ENCODE results near the gene TST. TPM values are rescaled to one million over a fixed set of nuclear protein-coding genes. Genes with fewer than 3 reads are reported as not detected.

The TST gene
- total and polyA plus RNA-seq, 10 donors: 10.3 to 27.1 (median 12.8) TPM

GRCh38 chr22:37065180-37065579, 45.9 kb upstream of the TST start:
- Histone ChIP-seq H3K27me3 (replicated peaks in 1 of 7) (peaks cover 0 to 36% (median 21%) of the 10 kb centered on the region in 7 donors), H3K4me1 (peaks cover 0 to 5% (median 0%) of the 10 kb centered on the region in 6 donors), H3K27ac (no peak overlapping the region), H3K9me3 (no peaks in the 10 kb centered on the region), H3K4me3 (no peak overlapping the region), H3K36me3 (peaks cover 0 to 24% (median under 1%) of the 10 kb centered on the region in 6 donors)
- 38 to 89% (median 77%) methylated on average over 1 to 3 of the region's 3 CpGs for WGBS, 5 donors
- no peak for TF ChIP-seq POLR2AphosphoS5 (IDR thresholded peaks at IDR 0.05)
- TF ChIP-seq POLR2A (IDR thresholded peaks at IDR 0.05): no peak
- no peak for TF ChIP-seq CTCF (IDR thresholded peaks at IDR 0.05 in 8 of 11, conservative IDR thresholded peaks at IDR 0.05 in 3 of 11)
- DNase-seq: no peak
- intact Hi-C loops (cut with DNase I; ENCODE audit: low total_unique reads): no loop called here

GRCh38 chr22:37064553-37064952, 45.3 kb upstream of the TST start:
- Histone ChIP-seq H3K27ac (no peak overlapping the region), H3K36me3 (peaks cover 0 to 31% (median 7%) of the 10 kb centered on the region in 6 donors), H3K9me3 (no peaks in the 10 kb centered on the region), H3K4me1 (peaks cover 0 to 5% (median 0%) of the 10 kb centered on the region in 6 donors), H3K27me3 (replicated peaks in 1 of 7) (peaks cover 0 to 30% (median 15%) of the 10 kb centered on the region in 7 donors), H3K4me3 (no peak overlapping the region)
- 90 to 97% (median 93%) methylated on average over 11 of the region's 11 CpGs for WGBS, 5 donors
- DNase-seq: no peak
- TF ChIP-seq POLR2AphosphoS5 (IDR thresholded peaks at IDR 0.05): no peak
- no peak for TF ChIP-seq POLR2A (IDR thresholded peaks at IDR 0.05)
- TF ChIP-seq CTCF (IDR thresholded peaks at IDR 0.05 in 8 of 11, conservative IDR thresholded peaks at IDR 0.05 in 3 of 11): no peak
- intact Hi-C loops (cut with DNase I; ENCODE audit: low total_unique reads): no loop called here

GRCh38 chr22:37063431-37064420, 44.5 kb upstream of the TST start:
- intact Hi-C loops (cut with DNase I; ENCODE audit: low total_unique reads): no loop called here

More at GRCh38 chr22:37063431-37064420, 44.5 kb upstream of the TST start:
- WGBS, 5 donors: 81 to 87% (median 84%) methylated on average over 27 to 28 of the region's 28 CpGs
- Histone ChIP-seq H3K4me1 (peaks cover 0 to 1% (median 0%) of the 10 kb centered on the region in 6 donors), H3K27ac (no peak overlapping the region), H3K27me3 (replicated peaks in 1 of 7) (peaks cover 0 to 22% (median 7%) of the 10 kb centered on the region in 7 donors), H3K4me3 (no peak overlapping the region), H3K36me3 (peaks cover 0 to 39% (median 11%) of the 10 kb centered on the region in 6 donors), H3K9me3 (no peaks in the 10 kb centered on the region)
- no peak for DNase-seq
- TF ChIP-seq CTCF (IDR thresholded peaks at IDR 0.05 in 8 of 11, conservative IDR thresholded peaks at IDR 0.05 in 3 of 11) (no peak), POLR2A (IDR thresholded peaks at IDR 0.05) (no peak), POLR2AphosphoS5 (IDR thresholded peaks at IDR 0.05) (no peak)
